ENCODE measurements around the gene NHERF1. TPM values are rescaled to one million over a fixed set of nuclear protein-coding genes. Genes with fewer than 3 reads are reported as not detected.

NHERF1 gene
- total and polyA plus RNA-seq, 2 of the 4 experiments (the other 2 are of a cell fraction): 3.8 to 11.8 TPM

- TF ChIP-seq RAD21 (IDR thresholded peaks at IDR 0.05; ENCODE audit: low read length): no peak
- TF ChIP-seq MAZ (IDR thresholded peaks at IDR 0.05; ENCODE audit: borderline replicate concordance, low read depth, low read length): no peak
- TF ChIP-seq CHD1 (IDR thresholded peaks at IDR 0.05; ENCODE audit: low read depth, low read length): no peak
- no peak for TF ChIP-seq CEBPB (IDR thresholded peaks at IDR 0.05; ENCODE audit: low read depth, low read length)
Observed at GRCh38 chr17:74764751-74765286, 16.4 kb downstream of the NHERF1 start (continued).

GRCh38 chr17:74766413-74766812, 18.0 kb downstream of the NHERF1 start:
- Histone ChIP-seq H3K23ac (ENCODE audit: low read depth, low read length) (no peak overlapping the region), H3K4me3 (ENCODE audit: insufficient read depth, low read depth, low read length) (no peak overlapping the region), H4K20me1 (ENCODE audit: insufficient read depth, low read length) (no peaks in the 10 kb centered on the region; the same call in 1 of the 2 replicates), H4K5ac (ENCODE audit: low read depth, low read length) (no peak overlapping the region), H2AK5ac (ENCODE audit: low read depth, low read length) (no peak overlapping the region), H3K4me1 (ENCODE audit: control insufficient read depth, insufficient read depth, low read length) (peaks cover 16% of the 10 kb centered on the region), H3K4ac (ENCODE audit: low read depth, low read length) (no peak overlapping the region), H3K79me1 (ENCODE audit: low read depth in 1 of 2, low read length in 2 of 2) (no peaks in the 10 kb centered on the region), H3K27me3 (ENCODE audit: control insufficient read depth, insufficient read depth, low read length) (no peaks in the 10 kb centered on the region), H2BK120ac (ENCODE audit: low read depth, low read length) (no peak overlapping the region), H3K18ac (ENCODE audit: low read depth, low read length) (no peak overlapping the region), H3K9me1 (ENCODE audit: insufficient read depth, low read length) (peaks cover 9% of the 10 kb centered on the region; the same call in 1 of the 2 replicates), H2AK9ac (replicated peaks; ENCODE audit: low read depth, low read length, poor library complexity) (no peak overlapping the region), H2BK5ac (ENCODE audit: low read depth, low read length, poor library complexity, severe bottlenecking) (no peak overlapping the region), H3K27ac (ENCODE audit: insufficient read depth, low read length) (no peak overlapping the region), H2BK15ac (ENCODE audit: low read depth, low read length) (no peak overlapping the region), H3K4me2 (ENCODE audit: low read depth, low read length) (no peak overlapping the region), H2AFZ (replicated peaks; ENCODE audit: low read length, poor library complexity) (no peak overlapping the region), H3K9ac (ENCODE audit: low read depth, low read length) (no peak overlapping the region), H4K91ac (ENCODE audit: insufficient read depth, low read depth, low read length) (no peak overlapping the region), H2BK20ac (ENCODE audit: low read depth, low read length) (no peak overlapping the region), H3K56ac (ENCODE audit: extremely low read depth, insufficient read depth, low read length) (no peak overlapping the region), H3K36me3 (ENCODE audit: control insufficient read depth, insufficient read depth, low read length) (peaks cover 10% of the 10 kb centered on the region), H3K9me3 (ENCODE audit: control insufficient read depth, insufficient read depth, low read length) (no peaks in the 10 kb centered on the region), H4K8ac (ENCODE audit: low read depth in 2 of 2, low read length in 2 of 2) (no peak overlapping the region), H3K14ac (replicated peaks; ENCODE audit: low read depth, low read length) (no peak overlapping the region)
- no peak for ATAC-seq (ENCODE audit: low read depth)
- dilution Hi-C loops (cut with HindIII; ENCODE audit: low sequenced_read_pairs, unreplicated experiment) (no loop called here), in situ Hi-C loops (cut with MboI; ENCODE audit: low sequenced_read_pairs) (no loop called here), intact Hi-C loops (cut with micrococcal nuclease) (loop anchor here (2.0 kb wide), 1 partner anchor 18 kb away; the partner anchor contains the start of gene NHERF1)
- ChIA-PET POLR2A (ENCODE audit: unreplicated experiment) (no interaction called here), CTCF (no interaction called here)
- TF ChIP-seq RFX5 (IDR thresholded peaks at IDR 0.05; ENCODE audit: low read depth, low read length) (no peak), MAFK (IDR thresholded peaks at IDR 0.05; ENCODE audit: low read depth, low read length) (peak; percentile 96)
- no TSS peak for BruUV-seq (replicated peaks)
- DNase-seq: no peak
- no CpG with 5 or more reads among the region's 2 CpGs for WGBS, 2 experiments (ENCODE audit: extremely low coverage in 2 of 2, insufficient read length in 1 of 2)
